Astrocyte of the hippocampus (primary cell): Measurements from ENCODE around the gene ENKD1.
A peak's percentile ranks its signal among the peaks of the same experiment; 100 is the strongest.

Experiments used
- DNase-seq: peaks from one replicate; pipeline ENCODE4 v3.0.0; 2011; ENCODE audit warnings: low read depth, low spot score

ENKD1 gene

DNA sequence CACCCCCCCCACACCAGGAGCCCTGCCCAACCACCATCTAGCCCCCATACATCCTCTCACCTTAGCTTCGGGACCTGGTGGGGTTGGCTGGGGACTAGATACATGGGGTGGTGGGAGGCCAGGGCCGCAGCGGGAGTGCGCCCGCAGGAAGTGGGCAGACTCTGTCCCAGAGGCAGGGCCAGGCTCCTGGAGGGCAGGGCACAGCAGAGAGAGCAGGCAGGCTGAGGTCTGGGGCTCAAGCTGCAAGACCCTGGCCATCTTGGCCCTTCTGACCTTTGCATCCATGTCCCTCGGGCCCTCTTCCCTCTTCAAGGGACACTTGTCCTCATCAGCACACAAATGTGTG lies 2.7 kb downstream of the ENKD1 start:
- no peak for DNase-seq

DNA sequence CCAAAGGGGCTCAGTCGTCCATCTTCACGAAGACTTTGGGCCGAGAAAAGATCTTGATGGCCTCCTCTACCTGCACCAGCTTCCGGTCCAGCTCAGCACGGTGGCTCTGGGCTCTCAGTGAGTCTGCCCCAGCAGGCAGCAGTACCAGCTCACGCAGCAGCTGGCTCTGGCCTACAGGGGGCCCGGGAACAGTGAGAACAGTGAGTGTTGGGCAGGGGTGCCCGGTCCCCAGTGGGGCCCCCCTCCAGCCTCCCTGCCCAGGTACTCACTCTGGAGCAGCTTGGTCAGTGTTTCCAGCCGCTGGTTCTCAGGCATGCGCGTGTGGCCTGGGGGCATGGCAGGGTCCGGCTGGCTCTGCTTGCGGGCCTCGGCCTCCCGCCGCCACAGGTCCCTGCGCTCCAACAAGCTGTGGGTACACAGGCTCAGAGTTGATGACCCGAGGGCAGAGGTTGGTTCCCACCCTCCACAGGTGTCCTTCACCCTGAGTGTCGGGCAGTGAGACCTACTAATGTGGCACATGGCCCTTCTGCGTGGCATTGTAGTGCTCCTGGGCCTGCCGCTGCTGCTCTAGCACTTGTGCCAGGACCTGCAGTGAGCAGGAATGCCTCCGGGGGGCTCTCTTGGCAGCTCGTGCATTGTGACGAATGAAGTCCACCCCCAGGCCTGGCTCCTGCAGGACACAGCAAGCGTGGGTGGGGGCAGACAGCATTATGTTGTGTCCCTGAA lies 3.2 kb downstream of the ENKD1 start:
- no peak for DNase-seq

DNA sequence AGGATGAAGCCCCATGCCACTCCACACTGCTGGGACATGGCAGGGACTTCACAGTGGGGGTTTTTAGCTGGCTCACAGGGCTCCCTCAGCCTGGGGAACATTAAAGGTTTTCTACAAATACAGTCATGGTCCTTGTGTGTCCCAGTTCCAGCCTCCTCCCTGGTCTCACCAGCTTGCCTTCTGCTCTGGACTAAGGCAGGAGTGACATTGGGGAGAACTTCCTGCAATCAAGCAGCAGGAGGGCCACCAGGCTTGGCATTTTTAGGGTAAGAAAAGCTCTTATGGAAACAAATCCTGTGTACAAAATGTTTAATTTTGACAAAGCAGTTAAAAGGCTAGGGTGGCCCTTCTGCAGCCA lies 3.9 kb downstream of the ENKD1 start:
- no peak for DNase-seq

DNA sequence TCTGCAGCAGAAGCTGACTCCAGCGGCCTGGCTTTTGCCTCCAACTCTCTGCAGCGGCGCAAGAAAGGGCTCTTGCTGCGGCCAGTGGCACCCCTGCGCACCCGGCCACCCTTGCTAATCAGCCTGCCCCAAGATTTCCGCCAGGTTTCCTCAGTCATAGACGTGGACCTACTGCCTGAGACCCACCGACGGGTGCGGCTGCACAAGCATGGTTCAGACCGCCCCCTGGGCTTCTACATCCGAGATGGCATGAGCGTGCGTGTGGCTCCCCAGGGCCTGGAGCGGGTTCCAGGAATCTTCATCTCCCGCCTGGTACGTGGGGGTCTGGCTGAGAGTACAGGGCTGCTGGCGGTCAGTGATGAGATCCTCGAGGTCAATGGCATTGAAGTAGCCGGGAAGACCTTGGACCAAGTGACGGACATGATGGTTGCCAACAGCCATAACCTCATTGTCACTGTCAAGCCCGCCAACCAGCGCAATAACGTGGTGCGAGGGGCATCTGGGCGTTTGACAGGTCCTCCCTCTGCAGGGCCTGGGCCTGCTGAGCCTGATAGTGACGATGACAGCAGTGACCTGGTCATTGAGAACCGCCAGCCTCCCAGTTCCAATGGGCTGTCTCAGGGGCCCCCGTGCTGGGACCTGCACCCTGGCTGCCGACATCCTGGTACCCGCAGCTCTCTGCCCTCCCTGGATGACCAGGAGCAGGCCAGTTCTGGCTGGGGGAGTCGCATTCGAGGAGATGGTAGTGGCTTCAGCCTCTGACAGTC lies 4.5 kb downstream of the ENKD1 start:
- DNase-seq = no peak

DNA sequence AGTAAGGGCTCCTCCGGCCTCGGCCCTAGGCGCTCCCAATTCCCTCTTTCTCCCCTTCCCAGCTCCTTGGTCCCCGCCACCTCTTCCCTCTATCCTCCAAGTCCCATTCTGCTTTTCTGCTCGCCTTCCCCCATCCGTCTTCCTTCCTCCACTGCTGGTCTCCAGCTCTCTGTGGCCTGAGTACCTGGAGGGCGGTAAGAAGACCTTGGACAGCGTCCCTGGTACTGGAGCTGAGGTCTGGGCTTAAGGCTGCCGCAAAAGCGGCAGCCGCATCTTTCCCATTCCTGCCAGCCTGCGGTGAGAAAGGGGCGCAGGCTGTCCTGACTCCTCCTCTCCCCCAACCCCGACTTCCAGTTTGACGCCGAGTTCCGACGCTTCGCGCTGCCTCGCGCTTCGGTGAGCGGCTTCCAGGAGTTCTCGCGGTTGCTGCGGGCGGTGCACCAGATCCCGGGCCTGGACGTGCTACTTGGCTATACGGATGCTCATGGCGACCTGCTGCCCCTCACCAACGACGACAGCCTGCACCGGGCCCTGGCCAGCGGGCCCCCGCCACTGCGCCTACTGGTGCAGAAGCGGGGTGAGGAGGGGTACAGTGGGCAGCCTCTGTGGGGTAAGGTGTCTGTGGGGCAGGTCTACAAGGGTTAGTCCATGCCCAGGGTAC lies 5.3 kb downstream of the ENKD1 start:
- DNase-seq = peak; percentile 80

DNA sequence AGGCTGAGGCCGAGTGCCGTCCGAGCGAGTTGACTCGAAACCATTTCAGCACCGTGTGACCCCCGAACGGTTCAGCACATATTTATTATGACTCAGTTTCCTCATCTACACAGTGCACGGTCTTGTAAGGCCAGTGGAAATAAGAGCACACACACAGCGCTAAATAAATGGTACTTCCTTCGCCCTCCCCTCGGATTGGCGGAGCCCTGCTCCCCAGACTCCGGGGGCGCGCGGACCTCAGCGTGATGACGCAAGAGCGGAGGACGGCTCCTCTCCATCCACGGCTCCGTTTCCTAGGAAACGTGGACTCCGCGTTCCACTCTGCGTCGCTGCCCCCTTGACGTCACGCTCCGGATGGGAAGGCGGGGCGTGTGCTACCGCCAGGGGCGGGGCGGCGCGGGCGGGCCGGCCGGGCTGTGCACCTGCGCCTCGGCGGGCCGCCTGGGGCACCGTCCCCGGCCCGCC lies 6.0 kb downstream of the ENKD1 start, which contains the start of gene PARD6A:
PARD6A (plus strand) TSS at position 397 of the 465 bp plus-strand sequence. CDS start 79 bp downstream, outside the sequence.
- DNase-seq = peak; percentile 98

DNA sequence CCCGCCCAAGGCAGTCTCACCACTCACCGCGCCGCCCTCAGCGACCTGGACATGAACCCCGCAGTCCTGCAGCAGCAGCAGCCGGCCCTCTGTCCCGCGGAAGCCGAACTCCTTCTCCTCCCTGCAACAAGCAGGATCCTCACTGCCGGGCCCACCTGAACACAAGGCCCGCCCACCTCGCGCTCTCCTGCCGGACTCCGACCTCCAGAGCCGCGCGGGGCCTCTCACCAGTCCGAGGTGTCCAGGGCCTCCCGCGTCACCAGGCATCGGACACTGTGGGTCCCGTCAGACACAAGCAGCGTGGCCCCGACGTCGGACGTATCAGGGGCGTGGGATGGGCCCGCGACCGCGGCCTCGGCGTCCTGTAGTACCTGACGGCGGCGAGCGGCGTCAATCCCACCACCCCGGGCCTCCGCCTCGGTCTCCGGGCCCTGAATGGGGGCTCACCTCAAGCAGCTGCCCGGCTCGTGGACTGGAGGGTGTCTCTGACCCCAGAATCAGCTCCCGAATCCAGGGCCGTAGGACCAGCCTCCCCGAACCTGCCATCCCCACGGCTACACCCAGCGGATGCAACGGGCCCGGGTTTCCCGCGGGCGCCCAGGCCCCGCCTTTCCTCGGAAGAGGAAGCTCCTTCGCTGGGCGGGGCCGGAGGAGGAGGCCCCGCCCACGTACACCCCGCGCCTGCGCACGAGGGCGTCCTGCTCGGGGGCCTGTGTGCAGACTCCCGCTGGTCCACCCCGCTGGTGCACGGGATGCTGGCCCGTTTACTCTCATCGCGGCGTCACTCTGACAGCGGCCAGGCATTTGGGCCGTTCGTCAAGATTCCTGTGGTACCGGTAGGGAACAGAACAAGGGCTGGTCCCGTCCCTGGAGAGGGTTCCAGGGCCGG lies 6.6 kb downstream of the ENKD1 start, which contains the start of gene ACD:
ACD (minus strand) TSS at position 586 of the 889 bp plus-strand sequence; CDS start at position 546, 40 bp downstream.
- DNase-seq = peak; percentile 97

DNA sequence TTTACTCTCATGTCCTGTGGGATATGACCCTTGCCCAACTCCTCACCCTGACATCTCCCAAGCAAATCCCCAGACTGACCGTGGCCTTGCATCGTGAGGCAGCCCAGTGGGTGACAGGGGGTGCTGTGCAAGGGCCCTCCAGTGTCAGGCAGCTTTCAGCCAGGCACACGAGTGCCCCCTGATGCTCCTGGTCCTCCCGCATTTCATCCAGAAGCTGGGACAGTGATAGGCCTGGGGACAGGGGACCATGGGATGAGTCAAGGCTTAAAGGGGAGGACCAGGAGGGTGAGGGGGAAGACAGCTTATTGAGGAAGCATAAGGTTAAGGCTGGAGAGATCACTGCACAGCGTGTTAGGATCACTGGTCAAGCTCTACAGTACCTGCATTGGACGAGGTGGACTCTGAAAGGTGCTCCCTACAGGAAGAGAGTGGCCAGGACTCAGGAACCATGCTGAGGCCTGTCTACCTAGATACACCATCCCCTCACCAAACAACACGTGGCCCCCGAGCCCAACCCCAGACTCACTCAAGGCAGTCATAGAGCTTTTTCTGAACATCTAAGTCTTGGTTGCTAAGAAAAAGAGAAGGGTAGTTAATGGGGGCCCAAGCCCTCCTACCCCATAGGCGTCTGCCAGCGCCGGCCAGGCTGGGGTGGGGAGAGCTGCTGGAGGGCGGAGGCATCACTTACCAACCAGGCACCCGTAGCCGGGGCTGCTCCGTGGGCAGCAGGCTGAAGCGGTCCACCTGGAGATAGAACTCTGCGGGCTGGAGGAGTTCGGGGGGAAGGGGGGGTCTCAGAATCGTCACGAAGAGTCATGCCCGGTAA lies 7.5 kb downstream of the ENKD1 start:
- no peak for DNase-seq

DNA sequence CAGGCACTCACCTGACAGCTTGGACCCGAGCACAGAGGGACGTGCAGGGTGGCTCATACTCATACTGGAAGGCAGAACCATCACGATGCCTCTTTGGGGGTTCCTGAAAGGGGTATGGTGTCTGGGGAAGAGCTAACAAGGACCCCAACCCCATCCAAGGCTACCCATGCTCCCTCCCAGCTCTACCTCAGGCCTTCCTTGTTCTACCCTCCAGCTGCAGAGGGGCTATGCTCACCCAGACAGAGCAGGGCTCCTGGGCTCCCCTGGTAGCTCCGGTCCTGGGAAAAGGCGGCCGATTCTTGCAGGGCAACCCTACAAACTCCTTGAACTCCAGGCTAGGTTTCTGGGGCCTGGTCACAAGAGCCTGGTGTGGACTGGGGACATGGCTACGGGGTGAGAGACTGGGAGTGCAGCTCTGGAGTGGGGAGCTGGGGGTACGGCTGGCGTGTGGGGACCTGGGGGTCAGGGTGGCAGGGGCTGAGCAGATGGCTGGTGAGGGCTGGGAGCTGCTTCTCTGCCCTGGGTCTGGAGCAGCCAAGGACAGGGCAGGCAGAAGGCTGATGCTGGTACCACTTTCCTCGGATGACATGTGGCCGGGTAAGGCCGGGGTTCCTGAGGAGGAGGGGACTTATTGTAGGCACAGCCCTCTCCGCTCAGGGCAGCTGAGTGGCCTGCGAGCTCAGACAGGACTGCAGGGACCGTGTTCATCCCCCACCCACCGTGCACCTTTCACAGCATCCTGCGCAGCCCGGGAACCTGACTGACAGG lies 8.6 kb downstream of the ENKD1 start:
- no peak for DNase-seq

DNA sequence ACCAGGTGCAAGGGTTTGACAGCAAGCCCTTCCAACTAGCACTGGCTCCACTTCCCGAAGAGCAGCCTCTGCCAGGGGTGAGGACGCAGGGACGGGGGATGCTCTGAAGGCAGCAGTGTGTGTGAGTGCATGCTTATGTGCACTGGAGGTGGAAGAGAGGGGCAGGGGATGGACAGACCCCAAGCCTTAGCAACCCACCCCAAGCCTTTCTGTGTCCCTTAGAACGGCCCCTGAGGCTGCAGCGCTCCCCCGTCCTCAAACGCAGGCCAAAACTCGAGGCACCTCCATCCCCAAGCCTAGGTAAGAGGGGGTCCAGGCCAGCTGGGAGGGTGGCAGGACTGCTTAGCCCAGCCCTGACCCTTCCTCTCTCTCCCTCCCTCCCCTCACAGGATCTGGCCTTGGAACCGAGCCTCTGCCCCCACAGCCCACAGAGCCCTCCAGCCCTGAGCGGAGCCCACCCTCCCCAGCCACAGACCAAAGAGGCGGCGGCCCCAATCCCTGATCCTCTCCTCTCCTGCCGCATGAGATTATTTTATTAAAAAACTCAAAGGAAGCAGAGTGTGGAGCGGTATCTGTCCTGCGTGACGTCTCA lies 9.4 kb downstream of the ENKD1 start:
- no peak for DNase-seq

DNA sequence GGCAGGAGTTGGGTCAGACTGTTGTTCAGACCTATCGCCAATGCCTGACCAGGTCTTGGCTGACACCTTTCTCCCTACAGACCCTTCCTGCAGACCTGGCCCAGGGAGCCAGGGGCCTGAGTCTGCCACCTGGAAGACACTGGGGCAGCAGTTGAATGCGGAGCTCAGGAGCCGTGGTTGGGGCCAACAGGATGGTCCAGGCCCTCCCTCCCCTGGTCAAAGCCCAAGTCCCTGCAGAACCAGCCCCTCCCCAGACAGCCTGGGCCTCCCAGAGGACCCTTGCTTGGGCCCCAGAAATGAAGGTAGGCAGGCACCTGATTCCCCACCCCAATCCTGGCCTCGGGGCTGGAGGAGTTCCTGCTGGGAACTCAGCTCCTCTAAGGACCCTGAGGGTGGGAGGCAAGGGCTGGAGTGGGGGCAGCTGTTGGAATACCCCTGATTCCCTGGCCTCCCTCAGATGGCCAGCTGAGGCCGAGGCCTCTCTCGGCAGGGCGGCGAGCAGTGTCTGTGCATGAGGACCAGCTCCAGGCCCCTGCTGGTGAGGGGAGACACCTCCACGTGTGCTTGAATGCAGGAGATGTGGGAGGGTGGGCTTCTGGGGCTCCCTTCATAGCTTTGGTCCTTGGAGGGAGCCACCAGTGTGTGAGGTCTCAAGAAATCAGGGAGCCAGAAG lies 10.1 kb downstream of the ENKD1 start:
- no peak for DNase-seq

DNA sequence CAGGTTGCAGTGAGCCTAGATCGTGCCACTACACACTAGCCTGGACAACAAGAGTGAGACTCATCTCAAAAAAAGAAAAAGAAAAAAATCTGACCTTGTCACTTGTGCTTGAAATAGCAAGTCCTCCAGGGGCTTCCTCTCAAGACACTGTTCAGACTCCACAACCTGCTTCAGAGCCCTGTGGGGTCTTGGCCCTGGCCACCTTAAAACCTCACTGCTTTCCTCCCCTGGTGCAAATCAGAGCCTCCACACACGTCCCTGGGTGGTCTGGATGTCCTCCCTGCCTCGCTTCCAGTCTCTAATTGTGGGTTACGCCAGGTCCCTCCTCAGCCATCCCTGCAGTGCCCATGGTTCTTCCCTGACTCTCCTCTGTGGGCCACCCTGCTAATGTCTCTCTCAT lies 11.2 kb downstream of the ENKD1 start:
- DNase-seq = no peak

DNA sequence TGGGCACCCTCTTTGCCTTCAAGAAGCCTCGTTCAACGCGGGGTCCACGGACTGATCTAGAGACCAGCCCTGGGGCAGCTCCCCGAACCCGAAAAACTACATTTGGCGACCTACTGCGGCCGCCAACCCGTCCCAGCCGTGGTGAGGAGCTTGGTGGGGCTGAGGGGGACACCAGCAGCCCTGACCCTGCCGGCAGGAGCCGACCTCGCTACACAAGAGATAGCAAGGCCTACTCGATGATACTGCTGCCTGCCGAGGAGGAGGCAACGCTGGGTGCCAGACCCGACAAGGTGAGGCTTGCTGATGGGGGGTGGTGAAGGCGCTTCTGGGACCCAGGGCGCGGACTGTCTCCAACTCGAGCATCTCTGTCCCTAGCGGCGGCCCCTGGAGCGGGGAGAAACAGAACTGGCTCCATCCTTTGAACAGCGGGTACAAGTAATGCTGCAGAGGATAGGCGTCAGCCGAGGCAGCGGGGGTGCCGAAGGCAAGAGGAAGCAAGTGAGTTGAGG lies 12.1 kb downstream of the ENKD1 start:
- DNase-seq = no peak

DNA sequence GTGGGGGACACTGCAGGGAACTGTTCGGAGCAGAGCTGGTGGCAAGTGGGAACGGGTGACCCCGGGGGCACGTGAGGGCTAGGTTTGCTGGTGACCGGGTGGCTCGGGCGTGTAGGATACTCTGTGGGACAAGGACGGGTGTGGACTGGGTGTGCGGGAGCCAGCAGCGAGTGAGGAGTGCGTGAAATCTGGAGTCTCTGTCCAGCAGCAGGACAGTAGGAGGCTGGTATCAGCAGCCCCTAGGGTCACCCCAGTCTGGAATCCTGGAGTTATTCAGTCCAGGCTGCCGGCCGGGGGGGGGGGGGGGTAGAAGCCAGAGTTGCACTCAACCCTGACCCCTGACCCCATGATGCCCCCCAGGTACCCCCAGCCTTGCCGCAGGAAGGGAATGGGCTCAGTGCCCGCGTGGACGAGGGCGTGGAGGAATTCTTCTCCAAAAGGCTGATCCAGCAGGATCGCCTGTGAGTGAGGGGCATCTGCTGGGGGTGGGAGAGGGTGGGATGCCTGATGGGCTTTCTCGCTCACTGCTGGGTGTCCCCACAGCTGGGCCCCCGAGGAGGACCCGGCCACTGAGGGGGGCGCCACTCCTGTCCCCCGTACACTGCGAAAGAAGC lies 12.7 kb downstream of the ENKD1 start:
- no peak for DNase-seq

DNA sequence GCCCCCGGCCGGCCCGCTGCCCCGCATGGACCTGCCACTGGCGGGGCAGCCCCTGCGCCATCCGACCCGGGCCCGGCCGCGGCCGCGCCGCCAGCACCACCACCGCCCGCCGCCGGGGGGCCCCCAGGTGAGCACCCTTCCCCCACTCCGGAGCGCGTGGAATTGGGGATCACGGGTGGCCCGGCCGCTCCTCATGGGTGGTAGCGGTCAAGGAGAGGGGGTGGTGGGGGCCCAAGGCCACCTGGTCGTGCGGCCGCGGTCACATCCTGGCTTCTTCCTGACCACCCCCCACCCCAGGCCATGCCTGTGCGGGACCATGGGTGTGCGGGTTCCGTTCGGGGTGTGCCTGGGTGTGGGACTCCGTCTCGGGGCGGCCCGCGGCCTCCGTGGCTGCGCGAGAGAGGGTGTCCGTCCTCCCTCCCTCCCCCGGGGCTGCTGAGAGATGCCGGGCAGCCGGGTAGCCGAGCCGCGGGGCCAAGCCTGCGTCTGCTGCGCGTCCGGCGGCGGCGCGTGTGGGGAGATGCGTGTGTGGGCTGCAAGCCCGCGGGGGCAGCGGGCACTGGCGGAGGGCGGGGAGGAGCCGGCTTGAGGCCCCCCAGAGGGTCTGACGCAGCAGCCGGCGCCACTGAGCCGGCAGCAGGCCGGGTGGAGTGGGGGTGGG lies 13.3 kb downstream of the ENKD1 start:
- DNase-seq = peak; percentile 50

DNA sequence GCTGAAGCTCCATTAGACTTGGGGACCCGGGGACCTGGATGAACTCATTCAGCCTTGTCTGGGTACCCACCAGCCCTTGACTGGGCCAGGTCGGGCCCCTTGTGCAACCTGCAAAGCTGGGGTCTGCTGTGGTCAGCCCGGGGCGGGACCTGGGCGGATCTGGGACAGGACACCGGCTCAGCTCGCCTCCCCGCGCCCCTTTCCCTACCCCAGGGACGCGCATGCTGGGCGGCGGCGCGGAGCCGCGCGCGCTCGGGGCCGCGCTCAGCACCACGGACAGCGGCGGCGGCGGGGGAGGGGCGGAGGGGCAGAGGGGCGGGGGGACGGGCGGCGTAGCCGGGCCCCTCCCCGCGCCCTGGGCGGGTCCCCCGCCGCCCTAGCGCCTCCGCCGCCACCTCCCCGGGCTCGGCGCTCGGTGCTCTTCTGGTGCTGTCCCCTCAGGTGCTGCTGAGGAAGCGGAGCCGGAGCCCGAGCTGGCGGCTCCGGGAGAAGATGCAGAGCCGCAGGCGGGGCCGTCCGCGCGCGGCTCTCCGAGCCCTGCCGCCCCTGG lies 13.9 kb downstream of the ENKD1 start:
- DNase-seq = peak; percentile 60

DNA sequence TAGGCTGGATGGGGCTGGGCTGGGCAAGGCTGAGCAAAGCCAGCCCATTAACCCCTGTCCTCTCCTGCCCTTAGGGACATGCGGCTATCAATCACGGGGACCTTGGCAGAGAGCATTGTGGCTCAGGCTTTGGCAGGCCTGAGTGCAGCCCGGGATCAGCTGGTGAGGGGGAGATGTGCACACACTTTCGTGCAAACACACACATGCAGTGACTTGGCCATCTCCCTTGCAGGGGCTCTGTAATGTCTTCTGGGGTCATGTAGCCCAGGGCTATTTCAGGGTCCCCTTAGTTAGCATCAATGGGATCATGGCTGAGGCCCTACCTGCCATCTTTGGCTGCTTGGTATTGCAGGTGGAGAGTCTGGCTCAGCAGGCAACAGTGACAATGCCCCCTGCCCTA lies 14.7 kb downstream of the ENKD1 start:
- DNase-seq = no peak
